Mammary epithelial cell (primary cell): ENCODE data around the gene UBE2A.

Experiments used
- CTCF ChIP-seq, 2 donors: IDR thresholded peaks in 1 of 2; conservative IDR thresholded peaks in 1 of 2; 2 replicates each; pipeline ENCODE4 v1.5.1; 2011 to 2012; ENCODE audit warnings: inconsistent platforms in 2 of 2, low read length in 2 of 2, mild to moderate bottlenecking in 2 of 2, control low read depth in 1 of 2, low read depth in 1 of 2; ENCODE audit not compliant: insufficient read depth in 1 of 2; ENCODE audit errors: extremely low read depth in 1 of 2
- EZH2 ChIP-seq: IDR thresholded peaks from 2 replicates; pipeline ENCODE4 v1.6.1; 2012; ENCODE audit warnings: low read length, inconsistent platforms, borderline replicate concordance

- no peak for TF ChIP-seq EZH2
- no peak for TF ChIP-seq CTCF (conservative IDR thresholded peaks at IDR 0.05 in 1 of 2, IDR thresholded peaks at IDR 0.05 in 1 of 2; ENCODE audit: extremely low read depth in 1 of 2, insufficient read depth in 1 of 2, low read depth in 1 of 2, low read length in 2 of 2)
Observed at GRCh38 chrX:119607018-119607389, 32.6 kb downstream of the UBE2A start.
